Measurements from ENCODE around the gene NAB1. TPM values are rescaled to one million over a fixed set of nuclear protein-coding genes. Genes with fewer than 3 reads are reported as not detected.
A peak's percentile ranks its signal among the peaks of the same experiment; 100 is the strongest.

NAB1 gene
- total RNA-seq, 1 donor from 2014 or later, result 95.7 TPM

- DNase-seq (ENCODE audit: low spot score), result no peak
- ATAC-seq, result peak; percentile 53
- intact Hi-C loops (cut with DNase I), result no loop called here
Observed at GRCh38 chr2:190663348-190663747, 14.5 kb downstream of the NAB1 start.

GRCh38 chr2:190663839-190664238, 15.0 kb downstream of the NAB1 start:
- intact Hi-C loops (cut with DNase I), result no loop called here
- DNase-seq (ENCODE audit: low spot score) (no peak), ATAC-seq (no peak)

GRCh38 chr2:190664240-190664639, 15.4 kb downstream of the NAB1 start:
- ATAC-seq (no peak), DNase-seq (ENCODE audit: low spot score) (no peak)
- intact Hi-C loops (cut with DNase I), result no loop called here

- peak; percentile 42 for ATAC-seq
- intact Hi-C loops (cut with DNase I), result no loop called here
Observed at GRCh38 chr2:190666895-190667294, 18.0 kb downstream of the NAB1 start.

GRCh38 chr2:190668892-190669291, 20.0 kb downstream of the NAB1 start:
- ATAC-seq (no peak), DNase-seq (ENCODE audit: low spot score) (no peak)
- intact Hi-C loops (cut with DNase I), result no loop called here

More at GRCh38 chr2:190666895-190667294, 18.0 kb downstream of the NAB1 start:
- no peak for DNase-seq (ENCODE audit: low spot score)

DNA sequence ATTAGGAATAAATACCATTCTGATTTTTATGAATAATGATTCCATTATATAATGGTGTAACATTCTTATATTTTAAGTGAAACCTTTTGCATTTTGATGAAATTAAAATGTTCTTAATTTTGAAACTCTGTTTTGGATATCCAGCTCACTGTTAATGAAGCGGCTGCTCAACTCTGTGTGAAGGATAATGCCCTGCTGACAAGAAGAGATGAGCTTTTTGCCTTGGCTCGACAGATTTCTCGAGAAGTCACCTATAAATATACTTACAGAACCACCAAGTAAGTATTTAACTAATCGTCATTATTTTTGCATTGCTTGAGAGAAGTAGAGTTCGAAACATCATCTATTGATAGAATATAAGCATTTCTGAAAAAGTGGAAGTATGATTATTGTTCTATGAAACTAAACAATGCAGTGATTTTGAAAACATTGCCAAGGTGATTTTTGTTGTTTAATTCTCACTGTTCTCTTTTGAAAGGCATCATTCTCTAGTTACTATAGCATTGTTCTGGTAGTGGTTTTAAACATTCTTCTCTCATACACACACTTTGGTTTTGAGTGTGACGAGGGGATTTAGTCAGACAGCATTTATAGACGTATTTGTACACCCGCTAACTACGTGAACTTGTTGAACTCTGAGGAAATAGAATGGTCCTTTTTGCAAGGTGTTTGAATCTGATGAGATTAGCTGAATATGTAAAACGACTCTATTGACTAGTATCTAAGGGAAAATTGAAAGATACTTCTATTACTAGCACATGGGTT, 21.5 kb downstream of the NAB1 start:
- ATAC-seq (no peak), DNase-seq (ENCODE audit: low spot score) (no peak)
- intact Hi-C loops (cut with DNase I), result no loop called here

DNA sequence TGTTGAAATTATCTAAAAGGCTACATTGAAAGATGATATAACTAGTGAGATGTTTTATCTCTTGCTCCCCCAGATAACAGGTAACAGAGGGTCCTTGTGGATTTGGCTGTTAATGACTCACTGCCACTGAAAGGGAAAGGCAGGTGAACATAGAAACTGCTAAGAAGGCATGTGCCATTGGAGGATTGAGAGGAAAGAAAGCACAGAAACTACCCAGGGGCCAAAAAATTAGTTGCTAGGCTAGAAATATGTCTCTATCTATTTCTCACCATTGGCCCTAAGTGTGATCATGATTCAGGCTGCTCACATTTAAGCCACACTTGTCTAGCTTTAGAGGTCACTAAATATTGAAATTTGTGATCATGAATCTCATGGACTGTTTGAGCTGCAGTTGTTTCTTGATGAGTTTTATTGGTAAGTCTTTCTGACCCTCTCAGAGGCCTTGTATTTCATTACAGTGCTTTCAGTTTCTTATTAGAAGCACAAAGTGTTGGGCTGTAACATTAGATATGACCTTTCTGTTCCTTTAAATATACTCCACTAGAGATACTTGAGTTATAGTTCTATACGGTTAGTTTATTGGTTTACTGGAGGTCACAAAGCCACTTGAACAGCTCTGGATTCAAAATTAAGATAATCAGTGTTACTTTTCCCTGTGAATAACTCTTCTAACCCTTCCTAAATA, 26.2 kb downstream of the NAB1 start:
- intact Hi-C loops (cut with DNase I), result no loop called here
- ATAC-seq, result no peak
- DNase-seq (ENCODE audit: low spot score), result no peak

- DNase-seq (ENCODE audit: low spot score) (no peak), ATAC-seq (no peak)
- intact Hi-C loops (cut with DNase I), result no loop called here
Observed at GRCh38 chr2:190677255-190677654, 28.4 kb downstream of the NAB1 start.

- peak; percentile 77 for ATAC-seq
- intact Hi-C loops (cut with DNase I), result no loop called here
- DNase-seq (ENCODE audit: low spot score), result no peak
Observed at GRCh38 chr2:190678444-190679162, 29.7 kb downstream of the NAB1 start.

DNA sequence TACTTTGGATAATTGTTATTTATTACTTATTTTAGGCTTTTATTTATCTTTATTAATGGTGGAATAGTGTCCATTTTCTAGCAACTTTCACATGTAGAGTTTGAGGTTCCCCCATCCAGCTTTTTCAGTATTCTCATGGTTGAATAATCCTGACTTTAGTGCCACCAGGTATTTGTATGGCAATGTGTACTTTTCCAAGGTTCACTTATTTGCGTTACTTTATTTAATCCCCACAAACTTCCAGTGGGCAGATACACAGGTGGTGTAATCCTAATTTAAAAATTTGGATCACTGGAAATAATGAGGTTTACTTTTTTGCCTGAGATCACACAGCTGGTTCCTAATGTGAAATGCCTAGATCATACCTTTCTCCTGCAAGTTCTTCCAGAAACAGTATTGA, 30.5 kb downstream of the NAB1 start:
- intact Hi-C loops (cut with DNase I), result no loop called here
- DNase-seq (ENCODE audit: low spot score) (no peak), ATAC-seq (no peak)

DNA sequence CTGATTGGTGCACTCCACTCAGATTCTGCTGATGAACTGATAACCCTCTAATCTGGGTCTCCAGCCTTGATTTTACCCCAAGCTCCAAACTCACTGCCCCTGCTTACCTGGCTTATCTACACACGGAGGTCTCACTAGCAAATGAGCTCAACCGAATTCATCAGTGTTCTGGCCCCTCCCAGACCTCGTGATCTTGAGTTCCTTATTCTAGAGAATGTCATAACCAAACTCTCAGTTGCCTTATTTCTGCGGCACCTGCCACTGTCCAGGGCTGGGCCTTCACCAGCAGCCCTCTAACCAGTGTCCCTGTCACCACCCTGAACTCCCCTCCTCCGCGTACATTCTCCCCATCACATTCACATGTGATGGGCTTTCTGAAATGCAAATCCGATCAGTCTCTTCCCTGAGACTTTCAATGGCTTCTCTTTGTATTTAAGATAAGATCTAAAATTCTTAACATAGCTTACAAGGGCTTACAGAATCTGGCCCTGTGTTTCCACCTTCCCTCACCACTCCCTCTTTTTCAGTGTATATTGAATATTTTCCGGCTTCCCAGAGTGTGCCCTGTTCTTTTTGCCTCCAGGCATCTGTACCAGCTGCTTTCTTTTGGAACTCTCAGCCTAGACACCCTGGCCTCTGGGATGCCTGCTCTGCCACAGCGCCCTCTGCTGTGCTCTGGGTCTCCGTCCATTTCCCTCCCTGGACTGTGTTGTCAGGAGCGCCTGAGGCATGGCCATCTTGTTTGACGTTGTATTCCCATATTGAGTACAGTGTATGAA, 31.1 kb downstream of the NAB1 start:
- ATAC-seq, result peak; percentile 48
- intact Hi-C loops (cut with DNase I), result no loop called here
- no peak for DNase-seq (ENCODE audit: low spot score)

DNA sequence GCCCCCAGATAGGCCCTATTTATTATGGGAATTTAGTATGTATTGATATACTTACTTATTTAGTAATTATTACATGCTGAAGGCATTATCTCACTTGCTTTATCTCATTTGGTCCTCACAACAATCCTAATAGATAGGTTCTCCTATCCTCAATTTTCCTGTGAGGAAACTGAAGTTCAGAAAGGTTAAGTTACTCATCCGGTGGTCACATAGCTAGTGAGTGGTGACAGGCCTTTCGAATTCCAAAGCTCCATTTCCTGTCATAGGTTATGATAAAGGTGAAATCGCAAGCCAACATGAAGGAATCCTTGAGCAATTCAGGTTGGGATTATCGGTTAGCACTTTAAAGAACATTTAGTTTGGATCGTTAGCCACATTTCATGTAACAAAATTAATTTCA, 33.3 kb downstream of the NAB1 start:
- intact Hi-C loops (cut with DNase I), result no loop called here
- ATAC-seq, result no peak
- DNase-seq (ENCODE audit: low spot score), result no peak

DNA sequence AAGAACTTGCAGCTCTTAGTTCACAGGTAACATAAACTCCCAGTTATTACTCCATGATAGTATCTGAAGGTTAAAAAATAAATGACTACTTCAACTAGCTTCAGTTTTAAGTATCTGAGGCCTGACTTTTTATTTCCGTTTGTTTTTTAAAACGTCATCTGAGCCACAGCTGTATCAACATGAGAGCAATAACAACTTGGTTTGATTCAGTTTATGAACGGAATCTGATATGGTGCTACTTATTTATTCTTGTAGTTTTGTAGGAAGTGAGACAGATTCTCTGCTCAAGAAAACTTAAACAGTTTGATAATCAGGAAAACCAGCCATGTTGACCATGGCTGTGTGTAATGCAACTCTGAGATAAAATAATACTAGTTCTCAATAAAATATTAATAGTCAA, 34.9 kb downstream of the NAB1 start:
- ATAC-seq, result peak; percentile 79
- intact Hi-C loops (cut with DNase I), result no loop called here

DNA sequence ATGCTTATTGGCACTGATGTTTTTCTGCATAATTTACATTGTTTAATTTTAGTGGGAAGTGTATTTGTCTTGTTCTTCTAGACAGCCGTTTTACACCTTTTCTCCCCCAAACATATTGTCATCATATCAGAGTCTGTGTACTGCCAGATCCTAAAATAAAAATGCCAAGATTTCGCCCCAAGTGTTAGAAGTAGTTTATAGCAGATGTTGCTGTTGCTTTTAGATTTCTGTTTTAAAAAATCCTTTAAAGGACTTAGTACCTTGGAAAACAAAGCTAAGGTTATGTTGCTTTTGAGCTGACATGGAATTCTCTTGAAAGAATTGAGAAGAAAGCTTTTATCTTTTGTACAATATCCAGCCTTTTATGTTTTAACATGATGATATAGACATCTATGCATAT, 36.0 kb downstream of the NAB1 start:
- DNase-seq (ENCODE audit: low spot score) (no peak), ATAC-seq (no peak)
- intact Hi-C loops (cut with DNase I), result no loop called here

More for the DNA sequence above, 34.9 kb downstream of the NAB1 start:
- no peak for DNase-seq (ENCODE audit: low spot score)

GRCh38 chr2:190685333-190685732, 36.5 kb downstream of the NAB1 start:
- intact Hi-C loops (cut with DNase I), result no loop called here
- DNase-seq (ENCODE audit: low spot score), result no peak
- ATAC-seq, result no peak

- ATAC-seq, result no peak
- intact Hi-C loops (cut with DNase I), result no loop called here
- DNase-seq (ENCODE audit: low spot score), result no peak
Observed at GRCh38 chr2:190693533-190694232, 44.8 kb downstream of the NAB1 start.

DNA sequence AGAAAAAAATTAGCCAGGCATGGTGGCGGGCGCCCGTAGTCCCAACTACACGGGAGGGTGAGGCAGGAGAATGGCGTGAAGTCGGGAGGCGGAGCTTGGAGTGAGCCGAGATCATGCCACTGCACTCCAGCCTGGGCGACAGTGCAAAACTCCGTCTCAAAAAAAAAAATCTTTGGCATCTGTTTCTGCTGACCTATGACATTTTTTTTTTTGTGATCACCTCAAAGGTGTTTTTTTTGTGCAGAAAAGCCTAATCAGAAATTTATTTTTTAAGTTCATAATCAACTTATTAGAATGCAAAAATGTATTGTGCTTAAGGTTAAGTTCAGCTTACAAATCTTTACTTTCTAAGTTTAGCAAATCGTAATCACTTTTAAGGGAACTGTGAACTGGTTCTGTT, 45.6 kb downstream of the NAB1 start:
- intact Hi-C loops (cut with DNase I), result no loop called here
- DNase-seq (ENCODE audit: low spot score), result no peak
- ATAC-seq, result no peak

- ATAC-seq (no peak), DNase-seq (ENCODE audit: low spot score) (no peak)
- intact Hi-C loops (cut with DNase I), result no loop called here
Observed at GRCh38 chr2:190695739-190696138, 46.9 kb downstream of the NAB1 start.

All from sciatic nerve (tissue), 2 donors.